Brain microvascular endothelial cell (primary cell): ENCODE data around the gene LRRC8E.

Experiments used
- DNase-seq: peaks from one replicate; pipeline ENCODE4 v3.0.0-alpha.2; 2020
- H3K27ac ChIP-seq: fragments of 250-450 bp; sonication (Bioruptor Pico); 2 replicates; pipeline ENCODE4 v1.5.1; 2020; ENCODE audit warnings: mild to moderate bottlenecking, moderate library complexity
- H3K27me3 ChIP-seq: fragments of 250-450 bp; sonication (Bioruptor Pico); replicated peaks from 2 replicates; pipeline ENCODE4 v1.5.1; 2020; ENCODE audit warnings: mild to moderate bottlenecking
- H3K36me3 ChIP-seq: fragments of 250-450 bp; sonication (Bioruptor Pico); replicated peaks from 2 replicates; pipeline ENCODE4 v1.5.1; 2020; ENCODE audit warnings: mild to moderate bottlenecking
- H3K4me3 ChIP-seq: 2 replicates; pipeline ENCODE4 v1.5.1; 2011; ENCODE audit warnings: low read depth, mild to moderate bottlenecking, control low read depth, low read length, moderate library complexity
- CTCF ChIP-seq: IDR thresholded peaks from 2 replicates; pipeline ENCODE4 v1.5.1; 2011; ENCODE audit warnings: low read depth, mild to moderate bottlenecking, moderate library complexity, low read length, control low read depth, inconsistent platforms; ENCODE audit errors: missing control alignments
- in situ Hi-C: cut with HindIII; loops from 2 replicates; pipeline ENCODE4 v1.10.0; 2017; ENCODE audit warnings: low sequenced_read_pairs, low pct_ligation_motif_present

The LRRC8E gene

GRCh38 chr19:7873304-7874075 lies 14.8 kb upstream of the LRRC8E start:
- in situ Hi-C loops, result no loop called here
- peaks cover 19% of the 10 kb centered on the region for H3K27me3 ChIP-seq
- no peak overlapping the region for H3K4me3 ChIP-seq
- no peak for TF ChIP-seq CTCF
- no peak for DNase-seq
- H3K36me3 ChIP-seq, result no peaks in the 10 kb centered on the region
- H3K27ac ChIP-seq, result no peak overlapping the region

GRCh38 chr19:7874076-7874896 lies 14.0 kb upstream of the LRRC8E start, which contains the start of gene PRR36:
PRR36 (minus strand) TSS chr19:7874390; CDS start chr19:7873689, 701 bp downstream.
- in situ Hi-C loops, result no loop called here

GRCh38 chr19:7874897-7875273 lies 13.4 kb upstream of the LRRC8E start:
- H3K4me3 ChIP-seq, result no peak overlapping the region

More at GRCh38 chr19:7874076-7874896, 14.0 kb upstream of the LRRC8E start, which contains the start of gene PRR36:
- no peak for TF ChIP-seq CTCF
- H3K27me3 ChIP-seq, result peaks cover 19% of the 10 kb centered on the region
- DNase-seq, result no peak
- no peaks in the 10 kb centered on the region for H3K36me3 ChIP-seq
- no peak within 1 kb of the TSS for H3K27ac ChIP-seq
- peak within 1 kb of the TSS; percentile 5 for H3K4me3 ChIP-seq

GRCh38 chr19:7877249-7877836 lies 11.0 kb upstream of the LRRC8E start:
- H3K4me3 ChIP-seq, result no peak overlapping the region
- in situ Hi-C loops, result no loop called here
- no peak for DNase-seq

More at GRCh38 chr19:7874897-7875273, 13.4 kb upstream of the LRRC8E start:
- TF ChIP-seq CTCF, result no peak
- Histone ChIP-seq H3K27me3 (peaks cover 19% of the 10 kb centered on the region), H3K27ac (no peak overlapping the region), H3K36me3 (no peaks in the 10 kb centered on the region)
- DNase-seq, result no peak
- in situ Hi-C loops, result no loop called here

More at GRCh38 chr19:7877249-7877836, 11.0 kb upstream of the LRRC8E start:
- Histone ChIP-seq H3K36me3 (no peaks in the 10 kb centered on the region), H3K27ac (no peak overlapping the region), H3K27me3 (peaks cover 19% of the 10 kb centered on the region)
- TF ChIP-seq CTCF, result no peak
